Amygdala (tissue), 56 donors: ENCODE measurements around the gene RNFT2.

Experiments
- DNase-seq, 56 donors: peaks; one replicate each; lab custom pipeline; 2025; lab: John Stamatoyannopoulos, UW

RNFT2 gene

DNA sequence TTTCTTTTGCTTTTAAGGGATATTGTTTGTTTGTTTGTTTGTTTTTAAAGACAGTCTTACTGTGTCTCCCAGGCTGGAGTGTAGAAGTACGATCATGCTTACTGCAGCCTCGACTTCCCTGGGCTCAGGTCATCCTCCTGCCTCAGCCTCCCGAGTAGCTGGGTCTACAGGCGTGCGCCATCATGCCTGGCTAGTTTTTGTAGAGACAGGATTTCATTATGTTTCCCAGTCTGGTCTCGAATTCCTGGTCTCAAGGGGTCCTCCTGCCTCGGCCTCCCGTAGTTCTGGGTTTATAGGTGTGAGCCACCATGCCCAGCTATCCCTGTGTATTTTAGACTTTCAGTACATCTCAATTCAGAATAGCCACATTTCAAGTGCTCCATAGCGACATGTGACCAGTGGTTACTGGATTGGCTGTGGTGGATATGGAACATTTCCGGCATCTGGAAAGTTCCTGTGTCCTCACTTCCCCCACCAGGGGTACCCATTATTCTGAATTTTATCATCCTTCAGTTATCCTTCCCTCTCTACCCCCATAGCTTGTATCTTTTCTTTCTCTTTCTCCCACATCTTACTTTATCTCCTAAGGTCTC lies 82.0 kb downstream of the RNFT2 start:
- DNase-seq = no peak

DNA sequence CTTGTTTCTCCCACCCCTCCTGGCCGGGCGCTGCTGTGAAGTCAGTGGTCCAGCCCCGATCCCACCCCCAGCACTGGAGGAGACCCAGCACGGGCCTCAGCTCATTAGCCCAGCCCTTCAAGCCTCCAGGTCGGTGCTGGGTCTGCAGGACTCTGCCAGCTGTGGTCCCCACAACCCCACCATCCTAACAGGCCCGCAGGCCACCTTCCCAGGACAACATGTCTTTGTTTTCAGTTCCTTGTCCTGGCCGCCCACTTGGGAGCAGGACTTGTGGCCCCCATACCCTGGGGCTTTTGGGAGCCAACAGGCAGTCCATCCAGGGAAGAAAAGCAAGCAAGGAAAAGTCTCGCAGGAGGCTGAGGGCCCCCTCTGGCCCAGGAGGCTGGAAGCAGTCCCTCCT lies 83.2 kb downstream of the RNFT2 start:
- DNase-seq = peak in 1 of 56 donors; percentile 2

DNA sequence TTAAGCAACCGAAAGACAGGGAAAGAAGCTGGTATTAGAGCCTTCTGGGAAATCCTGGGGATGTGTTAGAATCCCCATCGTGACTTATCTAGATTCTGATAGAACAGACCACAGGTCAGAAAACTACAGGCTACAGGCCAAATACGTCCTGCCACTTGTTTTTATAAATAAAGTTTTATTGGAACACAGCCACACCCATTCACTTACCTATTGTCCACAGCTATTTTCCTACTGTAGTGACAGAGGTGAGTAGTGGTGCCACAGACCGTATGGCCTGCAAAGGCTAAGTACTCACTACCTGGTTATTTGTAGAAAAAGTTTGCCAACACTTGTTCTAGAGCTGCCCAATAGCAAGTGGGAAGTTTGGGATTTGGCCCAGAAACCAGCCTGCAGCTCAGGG lies 89.3 kb downstream of the RNFT2 start:
- DNase-seq = no peak

DNA sequence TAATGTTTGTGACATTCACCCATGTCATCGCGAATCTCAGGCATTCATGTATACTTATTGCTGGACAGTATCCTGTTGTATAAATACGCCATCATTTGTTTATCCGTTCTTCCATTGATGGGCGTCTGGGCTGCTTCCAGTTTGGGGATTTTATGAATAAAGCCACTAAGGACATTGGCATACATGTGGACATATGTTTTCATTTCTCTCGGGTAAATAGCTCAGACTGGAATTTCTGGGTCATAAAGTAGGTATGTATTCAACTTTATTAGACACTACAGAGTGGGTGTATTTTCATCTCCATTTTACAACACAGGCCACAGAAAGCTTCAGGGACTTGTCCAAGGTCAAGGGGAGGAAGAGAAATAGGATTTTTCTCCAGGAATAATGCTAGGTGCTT lies 94.2 kb downstream of the RNFT2 start:
- no peak for DNase-seq

DNA sequence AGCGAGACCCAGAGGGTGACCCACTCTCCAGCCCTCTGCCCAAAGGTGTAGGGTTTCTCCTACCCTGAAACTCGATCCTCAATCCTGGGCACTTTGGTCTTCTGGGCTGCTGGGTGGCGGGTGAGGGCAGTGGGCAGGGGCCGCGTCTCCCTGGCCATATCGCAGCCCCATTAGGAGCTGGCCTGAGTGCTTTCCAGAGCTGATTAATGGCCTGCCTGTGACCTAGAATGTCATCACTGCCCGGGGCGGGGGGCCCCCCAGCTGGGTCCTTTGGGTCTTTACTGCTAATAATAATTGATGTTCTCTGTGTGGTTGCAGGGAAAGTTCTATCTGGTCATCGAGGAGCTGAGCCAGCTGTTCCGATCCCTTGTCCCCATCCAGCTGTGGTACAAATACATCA lies 95.4 kb downstream of the RNFT2 start:
- DNase-seq = no peak

DNA sequence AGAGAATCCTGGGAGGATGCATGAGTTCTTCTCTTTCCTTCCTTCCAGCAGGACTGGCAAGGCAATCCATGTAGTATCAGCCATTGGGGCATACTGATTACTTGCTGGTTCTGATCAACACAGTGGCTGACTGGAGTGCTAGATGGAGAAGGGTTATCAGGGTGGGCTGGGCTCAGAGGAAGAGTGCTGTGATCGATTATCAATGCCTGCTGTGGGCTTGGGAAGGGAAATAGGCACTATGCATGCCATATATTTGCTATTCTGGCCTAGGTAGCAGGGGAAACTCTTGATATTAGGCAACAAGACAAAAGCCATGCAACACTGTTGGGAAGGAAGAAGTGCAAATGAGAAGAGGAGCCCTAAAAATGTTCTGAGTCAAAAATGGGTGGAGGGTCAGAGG lies 97.4 kb downstream of the RNFT2 start:
- DNase-seq = no peak

DNA sequence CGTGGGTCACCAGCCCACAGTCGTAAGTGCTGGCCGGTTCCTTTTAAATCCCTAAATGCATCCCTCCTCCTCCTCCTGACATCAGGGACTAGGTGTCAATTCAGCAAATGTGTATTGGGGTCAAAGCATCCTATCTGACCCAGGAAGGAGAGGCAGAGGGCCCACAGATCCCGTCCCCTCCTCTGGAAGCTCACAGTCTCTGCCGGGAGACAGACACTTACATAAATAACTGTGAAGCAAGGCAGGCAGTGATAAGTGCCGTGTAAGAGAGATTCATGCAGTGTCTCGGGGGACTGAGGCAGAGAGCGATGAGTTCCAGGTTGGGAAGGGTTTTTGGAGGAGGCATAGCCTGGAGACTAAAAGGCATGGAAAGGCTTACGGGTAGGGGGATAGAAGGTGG lies 99.0 kb downstream of the RNFT2 start:
- DNase-seq = no peak

DNA sequence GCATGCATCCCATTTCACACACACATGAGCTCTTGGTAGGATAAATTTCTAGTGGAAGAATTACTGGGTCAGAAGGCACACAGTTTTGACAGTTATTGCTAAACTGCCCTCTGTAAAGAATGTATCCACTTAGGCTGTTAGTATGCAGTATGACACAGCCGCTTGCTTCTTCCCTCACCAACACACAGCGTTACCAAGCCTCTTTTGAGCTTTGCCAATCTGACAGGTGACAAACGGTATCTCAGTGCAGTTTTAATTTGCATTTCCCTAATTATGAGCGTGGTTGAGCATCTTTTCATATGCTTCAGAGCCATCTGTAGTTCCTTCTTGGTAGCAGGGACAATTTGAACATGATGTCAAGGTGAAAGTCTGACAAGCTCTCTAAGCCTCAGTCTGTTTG lies 100.2 kb downstream of the RNFT2 start:
- no peak for DNase-seq

DNA sequence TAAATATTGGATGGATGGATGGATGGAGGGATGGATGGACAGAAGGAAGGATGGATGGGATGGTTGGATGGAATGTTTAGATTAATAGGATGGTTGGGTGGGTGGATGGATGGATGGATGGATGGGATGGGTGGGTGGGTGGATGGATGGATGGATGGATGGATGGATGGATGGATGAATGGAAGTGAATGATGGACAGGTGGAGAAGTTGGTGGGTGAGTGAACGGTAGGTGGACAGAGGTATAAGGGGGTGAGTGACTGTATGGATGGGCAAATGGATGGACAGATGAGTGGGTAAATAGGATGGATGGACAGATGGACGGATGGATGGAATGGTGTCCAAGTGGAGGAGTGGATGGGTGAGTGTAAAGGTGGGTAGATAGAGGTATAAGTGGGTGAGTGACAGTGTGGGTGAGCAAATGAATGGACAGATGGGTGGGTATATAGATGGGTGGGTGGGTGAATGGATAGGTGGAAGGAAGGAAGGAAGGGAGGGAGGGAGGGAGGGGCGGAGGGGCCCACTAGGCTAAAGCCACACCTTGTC lies 101.2 kb downstream of the RNFT2 start:
- DNase-seq = no peak

DNA sequence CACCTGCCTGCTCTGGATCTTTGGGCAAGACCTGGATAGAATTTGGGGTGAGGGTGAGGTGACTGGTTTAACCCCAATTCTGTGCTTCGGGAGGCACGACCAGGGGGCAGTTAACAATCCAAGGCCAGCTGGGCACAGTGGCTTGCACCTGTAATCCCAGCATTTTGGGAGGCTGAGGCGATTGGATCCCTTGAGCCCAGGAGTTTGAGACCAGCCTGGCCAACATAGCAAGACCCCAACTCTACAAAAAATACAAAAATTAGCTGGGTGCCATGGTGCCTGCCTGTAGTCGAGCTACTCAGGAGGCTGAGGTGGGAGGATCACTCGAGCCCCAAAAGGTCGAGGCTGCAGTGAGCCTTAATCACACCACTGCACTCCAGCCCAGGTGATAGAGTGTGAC lies 105.0 kb downstream of the RNFT2 start:
- no peak for DNase-seq

DNA sequence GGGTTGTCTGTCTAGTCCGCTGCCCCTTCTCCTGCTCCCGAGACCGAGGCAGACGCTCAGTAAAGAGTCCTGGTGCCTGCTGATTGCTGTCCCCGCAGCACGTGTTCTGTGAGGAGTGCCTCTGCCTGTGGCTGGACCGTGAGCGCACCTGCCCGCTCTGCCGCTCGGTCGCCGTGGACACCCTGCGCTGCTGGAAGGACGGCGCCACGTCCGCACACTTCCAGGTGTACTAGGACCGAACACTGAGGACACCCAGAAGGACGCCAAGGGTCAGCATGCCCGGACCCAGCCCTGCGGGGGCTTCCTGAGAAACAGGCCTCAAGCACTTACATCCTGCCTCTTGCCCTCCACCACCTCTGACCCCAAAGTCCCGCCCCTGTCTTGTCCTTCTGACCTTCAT lies 111.1 kb downstream of the RNFT2 start:
- DNase-seq = no peak

DNA sequence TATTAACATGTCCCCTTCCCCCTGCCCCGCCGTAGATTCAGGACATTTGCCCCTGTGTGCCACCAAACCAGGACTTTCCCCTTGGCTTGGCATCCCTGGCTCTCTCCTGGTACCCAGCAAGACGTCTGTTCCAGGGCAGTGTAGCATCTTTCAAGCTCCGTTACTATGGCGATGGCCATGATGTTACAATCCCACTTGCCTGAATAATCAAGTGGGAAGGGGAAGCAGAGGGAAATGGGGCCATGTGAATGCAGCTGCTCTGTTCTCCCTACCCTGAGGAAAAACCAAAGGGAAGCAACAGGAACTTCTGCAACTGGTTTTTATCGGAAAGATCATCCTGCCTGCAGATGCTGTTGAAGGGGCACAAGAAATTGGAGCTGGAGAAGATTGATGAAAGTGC lies 114.2 kb downstream of the RNFT2 start:
- DNase-seq = no peak

DNA sequence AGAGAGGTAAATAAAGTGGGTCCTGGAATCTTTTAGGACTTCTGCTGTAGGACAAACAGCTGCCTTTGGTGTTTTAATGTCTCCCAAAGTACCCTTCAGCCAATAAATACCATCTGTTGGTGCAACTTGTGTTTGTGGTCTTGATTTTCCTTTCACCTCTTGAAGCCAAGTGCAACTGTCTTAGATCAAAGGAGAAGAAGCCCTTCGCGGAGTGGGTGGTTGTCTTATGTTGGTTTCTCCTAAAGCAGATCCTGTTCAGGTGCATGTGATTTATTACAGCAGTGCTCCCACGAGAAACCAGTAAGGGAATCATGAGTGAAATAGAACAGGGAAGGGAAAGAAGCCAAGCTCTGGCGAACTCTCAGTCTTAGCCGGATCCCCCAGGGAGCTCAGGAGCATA lies 115.4 kb downstream of the RNFT2 start:
- no peak for DNase-seq

DNA sequence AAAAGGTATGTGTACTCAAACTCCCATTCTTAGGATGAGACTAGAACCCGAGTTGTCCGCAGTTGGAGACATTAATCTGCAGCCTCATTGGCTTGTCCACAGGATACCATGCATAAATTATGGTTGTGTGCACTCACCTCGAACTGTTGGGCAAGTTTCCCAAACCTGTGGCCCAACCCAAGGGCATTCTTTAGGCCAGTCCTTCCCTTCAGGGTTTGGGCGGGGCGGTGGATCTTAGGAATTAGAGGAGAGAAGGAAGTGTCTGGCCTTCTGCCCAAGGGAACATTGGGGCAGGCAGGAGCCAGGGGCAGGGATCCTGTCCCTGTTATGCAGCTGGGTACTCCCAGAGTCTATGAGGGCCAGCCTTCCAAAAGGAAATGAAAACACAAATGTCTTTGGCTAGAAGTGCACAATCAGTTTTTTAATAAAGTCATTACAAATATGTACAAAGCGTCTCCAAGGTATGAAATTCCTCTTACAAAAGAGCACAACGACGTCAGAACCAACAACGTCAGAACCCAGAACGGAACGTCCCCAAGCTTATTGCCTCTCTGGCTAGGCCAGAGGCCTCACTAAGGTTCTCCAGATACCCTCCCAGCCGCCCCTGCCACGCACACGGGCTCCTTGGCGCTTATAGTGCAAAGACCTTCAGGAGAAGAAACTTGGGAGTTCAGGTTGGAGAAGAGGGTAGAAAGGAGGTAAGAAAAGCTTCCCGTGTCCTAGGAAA lies 117.8 kb downstream of the RNFT2 start:
- DNase-seq = no peak

DNA sequence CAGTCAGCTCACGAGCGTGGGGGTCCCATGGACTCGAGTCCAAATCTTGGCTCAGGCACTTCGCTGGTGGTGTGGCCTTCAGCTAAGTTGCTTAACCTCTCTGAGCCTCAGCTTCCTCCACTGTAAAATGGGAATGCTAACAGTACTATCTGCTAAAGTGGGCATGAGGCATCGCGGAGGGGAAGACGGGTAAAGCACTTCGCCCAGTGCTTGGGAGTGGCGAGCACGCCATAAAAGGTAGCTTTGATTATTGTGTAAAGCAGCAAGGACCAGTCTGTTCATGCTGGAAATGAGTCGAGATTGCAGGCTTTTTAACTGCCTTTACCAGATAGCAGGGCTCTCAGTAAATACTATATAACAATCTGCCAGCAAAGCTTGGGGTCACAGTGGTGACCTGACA lies 118.6 kb downstream of the RNFT2 start:
- peak in 1 of 56 donors; percentile 14 for DNase-seq

DNA sequence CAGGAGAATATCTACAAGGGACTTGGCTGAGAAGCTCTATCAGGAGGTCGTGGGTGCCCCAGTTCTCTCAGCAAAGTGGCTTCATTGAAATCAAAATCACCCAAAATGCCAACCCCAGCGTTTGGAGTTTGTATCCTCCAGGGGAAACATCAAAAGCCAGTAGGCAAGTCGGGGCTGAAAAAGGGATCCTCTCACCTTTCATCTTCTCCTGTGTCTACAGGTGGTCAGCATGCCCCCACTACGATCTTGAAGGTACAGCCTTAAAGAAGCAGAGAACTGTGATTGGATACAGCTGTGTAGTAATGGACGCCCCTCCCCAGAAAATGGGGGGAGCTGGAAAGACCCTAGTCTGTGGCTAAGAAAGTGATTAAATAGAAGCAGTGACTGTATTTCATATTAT lies 121.0 kb downstream of the RNFT2 start:
- DNase-seq = no peak

DNA sequence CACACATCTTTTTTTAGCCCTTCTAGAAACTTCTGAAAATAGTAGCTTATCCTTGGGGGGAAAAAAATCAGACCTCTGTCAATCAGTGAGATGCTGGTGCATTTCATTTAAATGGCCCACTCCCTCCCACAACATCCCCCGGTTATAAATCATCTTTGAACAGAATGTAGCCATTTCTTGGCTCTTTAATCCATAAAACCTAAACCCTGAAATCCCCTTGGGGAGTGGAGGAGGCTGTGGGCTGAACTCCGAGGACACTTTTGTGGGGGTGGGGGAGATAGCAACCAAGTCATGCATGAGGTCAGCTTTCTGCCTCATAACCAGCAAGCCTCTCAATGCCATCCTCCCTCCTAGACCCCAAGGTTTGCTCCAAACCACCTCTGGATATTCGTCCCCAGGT lies 122.1 kb downstream of the RNFT2 start:
- no peak for DNase-seq

DNA sequence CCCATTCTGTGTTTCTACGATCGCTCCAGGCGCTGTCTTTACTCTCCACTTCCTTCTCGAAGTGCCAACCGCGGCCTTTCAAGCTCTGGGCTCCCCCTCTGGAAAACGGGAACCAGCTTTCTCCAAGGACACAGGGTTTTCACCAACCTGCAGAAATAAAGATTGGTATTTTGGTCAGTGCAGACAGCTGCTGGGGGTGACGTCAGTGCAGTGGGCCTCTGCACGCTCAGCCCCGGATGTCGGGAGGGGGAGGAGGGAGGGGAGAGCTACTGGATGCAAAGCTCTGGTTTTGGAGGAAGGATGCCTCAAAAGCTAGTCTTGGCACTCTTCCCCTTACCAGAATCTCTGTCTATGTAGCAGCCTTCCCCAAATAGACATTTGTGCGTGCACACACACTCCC lies 123.2 kb downstream of the RNFT2 start:
- DNase-seq = peak in 48 of 56 donors; percentile 3 to 73 (median 36)

DNA sequence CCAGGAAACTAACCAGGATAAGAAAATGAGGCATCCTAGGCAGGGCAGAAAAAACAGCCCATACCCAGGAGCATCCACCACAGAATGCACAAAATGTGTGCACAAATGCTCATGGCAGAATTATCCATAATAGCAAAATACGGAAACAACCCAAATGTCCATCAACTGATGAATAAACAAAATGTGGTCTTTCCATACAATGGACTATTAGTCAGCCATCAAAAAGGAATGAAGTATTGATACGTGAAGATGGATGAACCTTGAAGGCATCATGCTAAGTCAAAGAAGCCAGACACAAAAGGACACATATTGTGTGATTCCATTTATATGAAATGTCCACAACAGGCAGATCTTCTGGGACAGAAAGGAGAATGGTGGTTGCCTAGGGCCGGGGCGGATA lies 124.1 kb downstream of the RNFT2 start:
- DNase-seq = no peak

DNA sequence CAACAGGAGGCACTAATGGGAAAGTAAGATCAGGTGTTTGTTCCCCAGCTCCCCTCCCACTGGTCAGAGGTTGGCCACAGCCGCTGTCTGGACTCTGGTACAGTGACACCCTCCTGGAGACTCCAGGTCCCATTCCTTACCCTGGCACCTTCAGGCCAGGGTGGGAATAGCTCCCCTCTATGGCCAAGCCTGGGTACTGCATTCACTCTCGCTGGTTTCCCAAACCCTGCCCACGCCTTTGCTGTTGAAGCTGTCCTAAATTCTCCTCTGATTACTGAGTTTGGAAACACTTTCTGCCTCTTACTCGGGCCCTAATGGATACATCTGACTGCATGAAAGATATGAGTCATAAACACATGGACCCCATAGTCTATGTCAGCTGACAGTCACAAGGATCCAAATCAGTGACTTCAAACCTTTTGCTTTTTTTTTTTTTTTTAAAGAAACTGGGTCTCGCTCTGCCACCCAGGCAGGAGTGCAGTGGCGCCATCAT lies 125.2 kb downstream of the RNFT2 start:
- peak in 1 of 56 donors; percentile 3 for DNase-seq

DNA sequence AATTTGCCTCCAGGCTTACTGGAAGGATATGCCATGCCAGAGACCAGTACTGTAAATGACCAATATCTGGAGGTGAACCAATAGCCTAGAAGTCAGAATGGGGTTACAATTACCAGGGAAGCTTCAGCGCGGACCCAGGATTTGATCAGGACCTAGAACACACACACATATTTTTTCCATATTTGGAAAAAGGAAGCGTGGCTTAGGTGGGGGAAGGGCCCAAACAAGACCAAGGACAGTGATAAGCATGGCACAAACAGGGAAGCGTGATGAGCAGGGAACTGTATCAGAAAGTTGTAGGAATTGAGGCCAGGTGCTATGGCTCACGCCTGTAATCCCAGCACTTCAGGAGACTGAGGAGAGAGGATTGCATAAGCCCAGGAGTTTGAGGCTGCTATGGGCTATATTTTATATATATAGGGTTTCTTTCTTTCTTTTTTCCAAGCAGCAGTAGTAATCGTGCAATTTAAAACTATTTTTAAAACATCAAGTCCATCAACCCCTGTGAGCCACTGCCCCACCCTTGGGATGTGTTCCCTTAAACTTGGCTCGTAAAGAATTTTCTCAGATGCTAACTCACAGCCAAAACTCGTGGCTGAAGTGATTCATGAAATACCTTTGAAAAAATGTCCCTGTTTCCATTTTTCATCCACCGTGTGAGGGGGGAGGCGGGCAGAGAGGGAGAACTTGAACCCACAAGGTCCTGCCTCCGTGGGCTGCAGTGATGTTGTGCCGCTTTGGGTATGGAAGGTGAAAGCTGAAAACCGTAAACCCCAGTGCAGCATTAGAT lies 126.5 kb downstream of the RNFT2 start:
- no peak for DNase-seq
